GM21619 (cell line): ENCODE results near the gene TENM4.

ENCODE experiments used
- ATAC-seq: cut with Tn5 transposase; IDR thresholded peaks from one replicate; pipeline ENCODE4 v1.9.1; 2021; ENCODE audit not compliant: unreplicated experiment

Gene TENM4

DNA sequence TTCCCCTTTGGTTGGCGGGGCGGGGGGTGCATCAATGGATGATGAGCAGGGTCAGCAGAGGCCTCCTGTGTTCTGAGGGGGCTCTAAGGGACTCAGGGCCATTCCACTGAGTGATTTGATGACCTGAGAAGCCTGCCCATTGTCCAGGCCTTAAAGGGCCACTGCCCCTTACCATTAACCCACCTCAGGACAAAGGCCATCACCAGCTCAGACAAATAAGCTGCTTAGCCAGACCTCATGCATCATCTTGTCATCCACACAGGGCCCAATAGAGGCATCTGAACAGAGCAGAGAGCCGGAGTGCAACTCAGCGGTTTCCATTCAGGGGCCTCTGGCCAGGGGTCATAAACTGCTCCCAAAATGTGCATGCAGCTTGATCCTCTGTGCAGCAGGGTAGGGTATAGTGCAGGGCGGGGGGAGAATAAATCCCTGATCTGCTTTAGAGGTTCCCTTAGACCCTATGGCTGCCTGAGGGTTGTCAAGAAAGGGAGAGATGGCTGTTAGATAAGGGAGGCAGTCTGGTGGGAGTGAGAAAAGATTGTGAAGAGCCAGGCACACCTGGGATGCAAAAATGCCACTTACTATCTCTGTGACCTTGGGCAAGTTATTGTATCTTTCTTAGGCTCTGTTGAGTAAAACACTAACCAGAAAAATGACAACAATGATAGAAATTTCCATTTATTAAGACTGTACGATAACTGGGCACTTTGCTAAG is 490.7 kb downstream of the TENM4 start:
- ATAC-seq: no peak

- no peak for ATAC-seq
Measured at GRCh38 chr11:78946945-78947902, 493.6 kb downstream of the TENM4 start.

DNA sequence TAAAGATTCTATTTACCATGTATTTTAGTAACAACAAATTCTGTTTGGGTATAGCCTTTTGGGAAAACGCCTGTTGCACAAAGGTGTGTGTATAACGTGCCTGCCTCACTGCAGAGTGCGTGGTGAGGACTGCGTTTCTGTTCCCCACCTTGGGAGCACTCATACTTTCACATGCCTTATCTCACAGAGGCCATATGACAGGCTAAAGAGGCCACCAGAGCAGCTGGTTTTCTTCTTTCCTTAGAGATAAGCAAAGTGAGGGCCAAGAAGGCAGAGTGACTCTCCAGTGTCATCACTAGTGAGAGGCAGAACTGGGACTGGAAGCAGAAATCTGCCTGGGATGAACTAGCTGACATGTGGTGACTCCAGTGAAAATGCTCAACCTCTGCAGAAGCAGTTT is 497.0 kb downstream of the TENM4 start:
- no peak for ATAC-seq

- no peak for ATAC-seq
Measured at GRCh38 chr11:78943154-78943553, 497.7 kb downstream of the TENM4 start.

- ATAC-seq: no peak
Measured at GRCh38 chr11:78941226-78941851, 499.5 kb downstream of the TENM4 start.

DNA sequence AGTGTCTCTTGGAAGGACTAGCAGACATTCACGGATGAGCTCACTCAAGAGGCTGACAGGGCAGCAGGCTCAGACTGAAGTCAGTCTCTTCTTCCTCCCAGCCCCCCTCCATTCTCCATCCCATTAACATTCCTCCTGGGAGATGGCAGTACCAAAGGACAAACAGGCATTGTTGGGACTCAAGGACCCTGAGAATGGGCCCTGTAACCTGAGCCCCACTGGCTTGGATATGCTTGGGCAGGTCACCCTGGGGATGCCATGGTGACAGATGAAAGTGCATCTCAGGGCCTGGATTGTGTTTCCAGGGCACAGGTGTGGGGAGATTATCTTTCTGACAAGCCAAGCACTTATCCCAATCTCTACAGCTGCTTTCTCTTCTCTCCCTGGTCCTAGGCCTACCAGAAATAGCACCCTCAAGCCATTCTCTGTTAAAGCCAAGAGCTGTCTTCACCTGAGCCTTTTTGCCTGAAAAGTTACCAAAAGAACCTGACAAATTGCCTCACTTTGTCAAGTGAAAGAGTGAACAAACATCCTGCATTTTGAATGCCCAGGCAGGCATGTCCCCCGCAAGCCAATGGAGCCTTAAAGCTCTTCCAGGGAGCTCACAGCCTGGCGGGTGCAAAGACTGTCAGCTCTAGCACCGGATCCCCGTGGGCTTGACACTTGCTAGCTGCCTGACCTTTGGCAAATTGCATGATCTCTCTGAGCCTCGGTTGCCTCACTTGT is 500.2 kb downstream of the TENM4 start:
- no peak for ATAC-seq

- ATAC-seq: no peak
Measured at GRCh38 chr11:78938971-78939370, 501.9 kb downstream of the TENM4 start.

DNA sequence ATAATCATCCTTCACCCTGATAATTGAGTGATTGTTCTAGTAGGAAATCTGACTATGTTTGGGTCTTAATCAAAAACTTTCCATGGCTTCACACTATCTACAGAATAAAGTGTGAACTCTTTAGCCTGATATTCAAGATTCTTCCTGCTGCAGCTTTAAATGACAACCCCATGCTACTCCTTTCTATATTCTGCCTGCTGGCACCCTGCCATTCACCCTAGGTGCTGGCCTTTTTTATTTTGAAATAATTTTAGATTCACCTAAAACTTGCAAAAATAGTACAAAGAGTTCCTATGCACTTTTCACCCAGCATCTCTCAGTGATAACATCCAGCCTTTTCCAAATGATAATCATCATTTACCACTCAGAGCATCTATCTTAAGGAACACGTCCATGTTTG is 502.8 kb downstream of the TENM4 start:
- no peak for ATAC-seq

- ATAC-seq: no peak
Measured at GRCh38 chr11:78935398-78936068, 505.3 kb downstream of the TENM4 start.

GRCh38 chr11:78933350-78933749 is 507.5 kb downstream of the TENM4 start:
- no peak for ATAC-seq

DNA sequence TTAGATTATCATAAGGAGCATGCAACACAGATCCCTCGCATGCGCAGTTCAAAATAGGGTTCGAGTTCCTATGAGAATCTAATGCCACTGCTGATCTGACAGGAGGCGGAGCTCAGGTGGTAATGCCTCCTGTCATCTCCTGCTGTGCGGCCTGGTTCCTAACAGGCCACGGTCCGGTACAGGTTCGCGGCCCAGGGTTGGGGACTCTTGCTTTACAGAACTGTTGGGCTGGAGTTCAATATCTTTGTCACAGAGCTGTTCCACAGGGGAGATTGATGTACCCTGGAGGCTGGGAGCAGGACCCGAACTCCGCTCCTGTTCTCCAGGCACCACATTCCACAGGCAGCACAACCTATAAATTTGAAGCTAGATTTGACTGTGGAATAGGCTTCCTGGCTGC is 508.1 kb downstream of the TENM4 start:
- no peak for ATAC-seq

GRCh38 chr11:78931891-78932290 is 508.9 kb downstream of the TENM4 start:
- ATAC-seq: no peak

DNA sequence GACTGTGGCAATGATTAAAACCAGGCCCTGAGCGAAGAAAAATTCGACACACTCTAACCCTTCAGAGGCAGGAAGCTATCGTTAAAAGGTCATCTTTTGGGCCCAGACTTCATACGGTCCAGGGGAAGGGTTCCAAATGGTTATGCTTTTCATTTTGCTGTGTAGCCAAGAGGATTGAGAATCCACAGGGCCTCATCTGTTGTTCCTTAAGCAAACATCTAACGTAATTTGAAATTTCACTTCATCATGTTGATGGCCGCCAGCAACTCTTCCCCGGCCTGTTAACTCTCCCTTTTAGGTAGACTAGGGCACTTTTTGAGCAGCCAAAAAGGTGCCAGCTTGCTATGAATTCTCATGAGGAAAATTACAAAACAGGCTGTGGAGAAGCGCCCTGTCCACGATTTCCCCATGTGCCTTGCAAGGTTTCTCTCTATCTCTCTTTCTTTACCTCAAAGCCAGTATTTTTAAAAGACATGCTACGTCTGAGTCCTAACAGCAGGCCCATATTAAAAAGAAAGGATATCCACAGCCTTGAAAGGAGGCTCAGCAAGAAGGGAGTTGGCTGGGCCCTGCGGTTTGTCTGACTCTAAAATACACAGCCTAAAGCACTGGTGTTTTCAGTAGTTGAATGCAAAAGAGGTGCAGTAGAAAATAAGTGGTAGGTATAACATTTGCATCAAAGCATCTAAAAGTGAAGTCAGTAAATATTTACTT is 509.9 kb downstream of the TENM4 start:
- ATAC-seq: no peak

DNA sequence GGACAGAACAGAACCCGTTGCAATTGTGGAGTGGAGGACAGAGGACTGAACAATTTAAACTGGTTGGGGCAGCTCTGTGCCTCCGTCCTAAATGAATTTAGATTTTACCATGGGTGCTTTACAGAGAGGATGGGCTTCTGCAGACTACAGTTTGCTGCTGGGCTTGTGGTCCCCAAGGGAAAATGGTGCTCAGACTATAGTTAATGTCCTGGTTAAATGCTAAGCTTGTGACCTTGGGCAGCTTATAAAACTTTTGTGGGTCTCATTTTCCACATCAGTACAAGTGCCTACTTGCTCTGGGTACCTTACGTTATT is 511.0 kb downstream of the TENM4 start:
- no peak for ATAC-seq

DNA sequence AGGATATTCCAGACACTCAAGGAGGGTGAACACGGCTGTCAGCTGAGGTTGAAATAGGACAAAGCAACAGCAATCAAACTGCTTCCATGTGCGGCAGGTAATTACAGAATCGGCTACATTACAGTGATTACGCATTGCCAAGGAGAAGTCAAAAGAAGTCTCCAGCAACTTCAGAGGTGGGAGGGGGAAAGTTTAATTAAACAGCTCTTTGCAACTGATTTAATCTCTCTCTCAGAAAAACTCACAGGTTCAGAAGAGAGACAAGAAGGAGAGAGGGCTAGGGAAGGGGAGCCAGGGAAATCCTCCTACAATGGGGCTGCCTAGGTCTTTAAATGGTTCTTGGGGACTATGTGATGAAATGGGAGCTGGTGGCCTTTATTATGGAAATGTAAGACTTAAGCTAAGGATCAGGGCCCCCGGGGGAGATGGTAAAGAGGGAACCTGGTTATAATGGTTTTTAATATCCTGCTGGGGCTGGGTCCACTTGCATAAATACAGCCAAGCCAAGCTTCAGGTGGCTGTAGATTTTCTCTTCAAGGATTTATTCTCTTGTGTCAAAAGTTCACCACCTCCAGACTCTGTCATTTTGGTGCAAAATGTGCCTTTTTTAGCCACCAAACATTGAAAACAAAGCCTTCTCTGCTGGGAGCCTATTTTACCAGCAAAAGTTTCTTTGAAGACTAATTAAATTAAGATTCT is 511.5 kb downstream of the TENM4 start:
- no peak for ATAC-seq

GRCh38 chr11:78927511-78927910 is 513.3 kb downstream of the TENM4 start:
- ATAC-seq: no peak

DNA sequence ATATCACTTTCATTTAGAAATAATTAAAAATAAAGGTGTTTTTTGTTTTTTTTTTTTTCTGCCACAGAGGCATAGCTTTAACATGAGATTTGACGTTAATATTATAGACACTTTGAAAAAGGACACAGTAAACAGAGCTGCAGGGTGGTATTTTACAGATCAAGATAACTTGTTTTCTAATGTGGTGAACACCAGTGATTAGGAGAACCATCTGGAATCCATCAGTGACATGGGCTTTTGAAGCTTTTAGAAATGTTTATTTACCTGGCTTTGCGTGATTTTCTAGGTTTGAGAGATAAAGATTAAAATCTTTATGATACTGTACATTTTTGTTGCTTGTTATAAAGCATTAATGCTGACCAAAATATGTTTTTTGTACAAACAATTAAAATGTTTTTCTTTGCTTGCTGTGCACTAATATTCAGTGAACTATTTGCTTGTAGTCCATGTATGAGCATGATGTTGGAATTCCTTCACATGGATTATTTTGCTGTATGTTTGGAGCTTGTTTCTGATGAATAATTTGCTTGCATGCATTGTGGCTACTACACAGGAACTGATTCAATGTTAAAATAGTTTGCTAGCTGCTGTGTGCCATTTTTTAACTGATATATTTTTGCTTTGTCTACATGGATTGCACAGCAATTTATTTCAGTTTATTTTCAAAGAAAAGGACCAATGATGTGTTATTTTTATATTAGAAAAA is 514.0 kb downstream of the TENM4 start:
- no peak for ATAC-seq

GRCh38 chr11:78925387-78925786 is 515.4 kb downstream of the TENM4 start:
- no peak for ATAC-seq
